ENCODE results near the gene MGRN1. TPM values are rescaled to one million over a fixed set of nuclear protein-coding genes. Genes with fewer than 3 reads are reported as not detected.

MGRN1 gene
- total RNA-seq = 19.2 TPM

DNA sequence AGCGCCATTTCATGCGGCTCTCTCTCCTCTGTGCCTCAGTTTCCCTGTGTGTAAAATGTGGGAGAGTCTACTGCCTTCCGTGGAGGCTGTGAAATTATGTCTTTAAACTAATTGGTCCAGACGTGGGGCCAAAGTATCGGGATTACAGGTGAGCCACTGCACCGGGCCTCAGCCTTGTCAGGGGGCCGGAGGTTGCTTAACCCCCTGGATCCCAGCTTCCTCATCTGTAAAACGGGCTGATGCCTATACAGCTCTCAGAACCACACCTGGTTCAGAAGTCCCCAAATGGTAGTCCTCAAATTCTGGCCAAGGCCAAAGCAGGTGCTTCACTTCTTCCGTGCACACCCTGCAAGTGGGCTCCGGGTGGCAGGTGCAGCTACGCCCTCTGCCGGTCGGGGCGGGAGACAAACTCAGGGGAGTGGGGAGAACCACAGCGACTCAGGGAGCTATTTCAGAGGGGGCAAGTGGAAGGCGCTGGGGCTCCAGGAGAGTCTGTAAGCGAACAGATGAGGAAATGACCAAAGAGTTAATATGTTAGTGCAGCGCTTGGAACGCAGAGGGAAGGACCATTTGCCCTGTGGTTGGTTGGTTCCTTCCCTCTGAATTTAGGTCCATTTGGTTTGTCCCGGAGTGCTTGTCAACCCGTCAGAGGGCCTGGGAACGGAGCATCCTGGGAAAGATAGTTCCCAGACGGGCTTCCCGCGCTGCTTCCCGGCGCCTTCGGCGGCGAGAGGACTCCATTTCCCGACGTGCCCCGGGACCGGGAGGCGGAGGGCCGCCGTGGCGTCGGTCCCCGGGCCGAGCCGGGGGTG lies at the start of gene MGRN1:
TSS of gene MGRN1 (plus strand) at position 812 of the 812 bp plus-strand sequence. CDS start 135 bp downstream, outside the sequence.
- peak; percentile 95 for ATAC-seq

GRCh38 chr16:4574919-4575705 lies 49.5 kb upstream of the MGRN1 start:
- no peak for ATAC-seq

DNA sequence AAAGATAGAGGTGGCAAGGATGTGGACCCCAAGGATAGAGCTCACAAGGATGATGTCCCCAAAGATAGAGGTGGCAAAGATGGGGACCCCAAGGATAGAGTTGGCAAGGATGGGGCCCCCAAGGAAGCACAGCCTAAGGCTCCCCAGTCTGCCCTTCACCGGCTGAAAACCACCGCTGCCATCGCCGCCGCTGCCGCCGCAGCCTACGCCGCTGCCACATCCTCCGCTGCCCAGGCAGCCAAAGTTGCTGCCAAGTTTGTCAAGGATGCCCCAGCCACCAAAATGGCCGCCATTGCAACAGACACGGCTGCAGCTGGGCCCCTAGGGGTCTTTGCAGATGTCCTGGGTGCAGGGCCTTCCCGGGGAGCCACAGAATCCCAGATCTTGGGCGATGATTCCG lies 48.6 kb upstream of the MGRN1 start:
- ATAC-seq = no peak

DNA sequence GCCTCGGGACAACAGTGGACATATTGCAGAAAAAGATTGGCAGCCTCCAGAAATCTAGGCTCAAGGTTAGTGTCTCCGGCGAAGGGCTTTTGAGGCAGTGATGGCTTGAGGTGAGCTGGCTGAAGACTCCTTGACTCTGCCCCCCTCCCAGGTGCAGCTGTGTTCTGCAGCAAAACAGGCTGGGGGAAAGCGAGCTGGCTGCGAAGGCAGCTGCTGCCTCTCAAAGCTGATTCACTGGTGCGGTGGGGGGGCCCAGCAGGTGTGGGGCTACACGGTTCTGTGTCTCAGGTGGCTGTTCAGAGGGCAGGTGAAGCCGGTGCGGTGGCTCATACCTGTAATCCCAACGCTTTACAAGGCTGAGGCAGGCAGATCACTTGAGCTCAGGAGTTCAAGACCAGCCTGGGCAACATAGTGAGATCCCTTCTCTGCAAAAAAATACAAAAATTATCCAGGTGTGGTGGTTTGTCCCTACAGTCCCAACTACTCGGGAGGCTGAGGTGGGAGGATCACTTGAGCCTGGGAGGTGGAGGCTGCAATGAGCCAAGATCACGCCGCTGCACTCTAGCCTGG lies 45.6 kb upstream of the MGRN1 start:
- no peak for ATAC-seq

GRCh38 chr16:4580250-4580649 lies 44.4 kb upstream of the MGRN1 start:
- no peak for ATAC-seq

DNA sequence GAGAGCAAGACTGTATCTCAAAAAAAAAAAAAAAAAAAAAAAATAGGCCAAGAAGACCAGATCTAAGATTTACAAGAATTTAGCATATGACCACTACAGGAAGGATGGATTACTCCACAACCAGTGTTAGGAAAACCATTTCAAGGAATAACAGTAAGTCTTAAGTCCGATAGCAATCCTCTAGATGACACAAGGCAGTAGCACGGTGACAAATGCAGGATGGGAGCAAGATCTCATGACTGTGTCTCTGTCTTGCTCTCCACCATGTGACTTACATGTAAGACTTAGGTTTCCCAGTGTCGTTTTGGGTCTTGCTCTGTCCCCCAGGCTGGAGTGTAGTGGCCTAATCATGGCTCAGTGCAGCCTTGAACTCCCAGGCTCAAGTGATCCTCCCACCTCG lies 40.7 kb upstream of the MGRN1 start:
- ATAC-seq = no peak

DNA sequence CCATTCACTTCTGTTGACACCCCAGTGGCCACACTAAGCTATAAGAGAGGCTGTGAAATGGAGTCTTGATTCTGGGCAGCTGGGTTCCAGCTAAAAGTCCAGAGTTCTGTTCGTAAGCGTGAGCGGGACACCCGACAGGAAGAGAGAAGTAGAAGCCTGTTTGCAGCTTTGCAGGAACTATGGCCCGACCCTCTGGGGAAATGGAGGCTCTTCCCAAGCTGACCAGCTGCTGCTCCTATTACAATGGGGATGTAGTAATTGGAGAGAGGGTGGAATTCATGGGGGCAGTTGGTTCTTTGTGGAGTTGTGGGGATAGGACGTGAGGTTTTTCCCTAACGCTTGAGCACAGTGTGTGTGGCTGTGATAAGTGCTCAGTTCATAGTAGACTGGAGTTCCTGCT lies 38.3 kb upstream of the MGRN1 start:
- ATAC-seq = no peak

- no peak for ATAC-seq
These were observed 36.2 kb upstream of the MGRN1 start for GRCh38 chr16:4588386-4588785.

- ATAC-seq = no peak
These were observed 35.7 kb upstream of the MGRN1 start for GRCh38 chr16:4588961-4589360.

DNA sequence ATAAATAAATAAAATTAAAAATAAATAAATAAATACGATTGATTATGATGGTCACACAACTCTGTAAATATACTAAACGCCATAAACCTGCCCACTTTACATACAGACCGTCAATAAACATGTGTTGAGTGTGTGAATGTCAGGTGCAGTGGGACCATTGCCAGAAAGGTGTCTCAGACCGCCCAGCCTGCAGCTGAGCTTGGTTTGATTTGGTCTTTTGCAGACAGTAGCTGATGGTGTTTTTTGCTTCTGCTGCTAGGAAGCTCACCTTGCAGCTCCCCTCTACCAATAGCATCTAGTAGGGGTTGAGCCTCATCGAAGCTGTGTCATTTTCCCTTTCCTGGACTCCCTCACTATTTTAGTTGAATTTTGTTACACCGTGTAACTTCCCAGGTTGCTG lies 33.4 kb upstream of the MGRN1 start:
- ATAC-seq = no peak

GRCh38 chr16:4591706-4592470 lies 32.7 kb upstream of the MGRN1 start:
- ATAC-seq = no peak

DNA sequence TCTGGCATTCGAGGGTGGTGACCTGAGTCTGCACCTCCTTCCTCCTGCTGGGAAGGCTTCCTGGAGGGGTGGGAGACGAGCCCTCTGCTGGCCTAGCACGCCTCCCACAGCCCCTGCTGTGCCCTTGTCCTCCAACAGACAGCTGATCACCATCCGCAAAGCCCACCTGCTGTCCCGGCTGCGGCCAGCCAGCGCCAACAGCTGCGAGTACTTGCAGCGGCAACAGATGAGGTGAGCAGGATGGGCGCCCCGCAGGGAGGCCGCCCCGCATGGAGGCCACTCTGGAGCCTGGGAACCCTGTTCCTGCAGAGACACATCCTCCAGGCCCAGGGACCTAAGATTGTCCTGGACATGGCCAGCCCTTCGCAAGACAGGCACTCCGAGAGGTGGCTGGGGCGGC lies 31.5 kb upstream of the MGRN1 start:
- ATAC-seq = no peak

GRCh38 chr16:4594433-4595410 lies 29.9 kb upstream of the MGRN1 start:
- ATAC-seq = no peak

GRCh38 chr16:4597174-4597573 lies 27.5 kb upstream of the MGRN1 start:
- peak; percentile 33 for ATAC-seq

DNA sequence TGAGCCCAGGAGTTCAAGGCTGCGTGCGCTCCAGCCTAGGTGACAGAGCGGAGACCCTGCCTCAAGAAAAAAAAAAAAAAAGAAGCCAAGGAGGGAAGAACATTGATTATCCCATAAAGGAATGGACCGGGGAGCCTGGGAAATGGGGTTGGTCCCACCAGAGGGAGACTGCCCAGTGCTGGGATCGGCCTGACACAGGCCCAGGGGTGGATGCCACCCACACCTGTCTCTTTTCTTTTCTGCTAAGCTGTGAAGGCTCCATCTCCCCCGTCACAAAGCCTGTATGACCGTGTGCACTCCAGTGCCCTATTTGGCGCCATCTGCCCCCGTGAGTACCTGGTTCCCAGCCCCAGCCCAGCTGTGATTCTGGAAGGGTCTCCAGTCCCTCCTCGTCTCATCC lies 25.6 kb upstream of the MGRN1 start:
- no peak for ATAC-seq

DNA sequence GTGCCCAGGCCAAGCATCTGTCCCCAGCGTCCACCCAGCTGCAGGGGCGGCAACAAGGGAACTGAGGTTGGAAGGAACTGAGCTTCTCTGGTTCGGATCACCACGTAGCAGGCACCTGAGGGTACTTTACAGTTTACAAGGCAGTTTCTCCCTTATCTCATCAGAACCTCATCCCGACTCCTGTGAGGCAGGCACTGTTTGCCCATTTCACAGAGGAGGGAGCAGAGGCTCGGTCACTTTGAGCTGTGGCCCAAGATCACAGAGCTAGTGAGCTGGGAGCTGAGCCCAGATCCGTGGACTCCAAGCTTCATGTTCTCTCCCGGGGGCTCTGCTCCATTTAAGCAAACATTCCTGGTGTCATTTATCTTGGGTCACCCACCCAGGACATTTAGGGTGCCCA lies 25.1 kb upstream of the MGRN1 start:
- no peak for ATAC-seq

DNA sequence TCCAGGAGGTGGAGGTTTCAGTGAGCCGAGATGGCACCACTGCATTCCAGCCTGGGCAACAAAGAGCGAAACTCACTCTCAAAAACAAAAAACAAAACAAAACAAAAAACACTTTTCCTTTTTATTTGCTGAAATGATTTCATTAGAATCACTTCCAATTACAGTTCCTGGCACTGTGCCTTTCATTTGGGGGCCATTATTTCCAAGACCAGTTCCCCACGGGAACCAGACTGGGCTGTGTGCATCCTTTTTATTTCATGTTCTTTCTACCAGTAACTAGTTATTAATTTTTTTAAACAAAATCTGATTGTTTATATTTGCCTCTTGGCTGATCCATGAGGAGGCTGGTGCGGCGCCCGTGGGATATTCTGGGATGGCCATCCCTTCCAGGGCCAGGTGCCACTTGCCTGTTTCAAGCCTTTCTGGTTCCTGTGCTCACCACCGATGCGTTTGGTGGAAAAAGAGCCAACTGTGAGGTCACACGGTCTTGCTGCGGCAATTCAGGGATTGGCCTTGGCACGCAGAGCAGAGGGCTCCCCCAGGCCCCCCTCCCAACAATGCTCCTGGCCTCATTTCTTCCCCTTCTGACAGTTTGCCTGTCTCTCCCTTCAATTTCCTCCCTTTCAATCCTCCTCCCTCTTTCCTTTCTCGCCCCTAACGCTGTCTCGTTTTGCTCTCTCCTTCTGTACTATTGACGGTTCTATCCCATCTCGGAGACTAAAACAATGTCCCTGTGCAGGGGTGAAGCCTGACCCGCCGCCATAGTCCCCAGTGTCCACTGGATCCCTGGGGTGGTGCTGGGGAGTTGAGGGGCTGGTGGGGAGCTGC lies 23.4 kb upstream of the MGRN1 start:
- no peak for ATAC-seq

DNA sequence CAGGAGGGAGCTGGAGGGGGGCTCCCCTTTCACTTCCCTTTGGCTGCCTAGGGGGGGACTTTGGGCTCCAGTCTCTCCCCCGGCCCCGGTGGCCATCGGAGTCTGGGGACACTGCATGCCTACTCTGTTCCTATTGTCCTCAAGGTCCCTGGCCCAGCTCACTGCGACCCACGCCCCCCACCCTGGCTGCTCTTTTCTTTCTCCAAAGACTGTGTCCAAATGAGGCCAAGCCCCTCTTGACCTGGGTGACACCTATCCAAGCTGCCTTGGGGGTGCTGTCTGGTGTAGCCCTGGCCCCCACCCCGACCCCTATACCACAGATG lies 22.8 kb upstream of the MGRN1 start:
- ATAC-seq = no peak

DNA sequence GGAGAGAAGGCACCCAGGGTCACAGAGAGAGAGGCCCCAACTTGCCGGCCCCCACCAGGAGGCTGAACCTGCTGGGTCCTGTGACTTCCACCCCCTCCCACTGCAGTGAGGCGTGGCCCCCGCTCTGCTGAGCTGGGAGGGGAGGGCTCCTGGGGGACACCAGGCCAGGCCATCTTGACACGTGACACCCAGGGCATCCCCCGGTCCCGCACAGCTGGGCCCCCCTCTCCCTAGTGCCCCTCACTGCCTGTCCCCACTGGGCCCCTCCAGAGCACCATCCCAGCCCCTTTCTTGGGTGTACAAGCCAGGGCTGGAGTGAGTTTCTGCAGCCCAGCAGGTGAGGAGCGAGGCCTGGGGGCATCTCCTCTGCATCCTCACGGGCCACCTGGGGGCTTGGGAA lies 22.3 kb upstream of the MGRN1 start:
- peak; percentile 12 for ATAC-seq

DNA sequence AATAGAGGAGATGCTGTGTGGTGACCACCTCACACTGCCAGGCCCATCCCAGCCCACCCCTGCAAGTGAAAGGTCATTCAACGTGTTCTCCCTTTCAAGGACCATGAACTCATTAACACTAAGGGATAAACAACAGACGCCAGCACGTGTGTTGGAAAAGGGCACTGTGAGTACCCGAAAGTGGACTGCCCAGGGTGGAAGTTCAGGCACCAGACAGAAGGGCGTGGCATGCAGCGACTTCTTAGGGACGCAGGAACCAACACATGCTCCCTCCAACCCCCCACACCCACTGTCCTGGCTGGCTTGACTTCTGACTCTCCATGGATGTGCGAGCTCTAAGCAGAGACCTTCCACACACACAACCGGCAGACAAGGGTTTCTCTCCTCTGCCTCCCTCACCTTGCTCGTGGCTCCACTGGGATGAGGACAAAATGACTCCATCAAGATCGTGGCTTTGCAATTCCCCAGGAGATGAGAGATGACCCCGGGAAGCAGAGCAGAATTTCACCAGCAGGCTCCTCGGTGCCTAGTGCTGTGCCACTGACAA lies 20.9 kb upstream of the MGRN1 start:
- no peak for ATAC-seq

DNA sequence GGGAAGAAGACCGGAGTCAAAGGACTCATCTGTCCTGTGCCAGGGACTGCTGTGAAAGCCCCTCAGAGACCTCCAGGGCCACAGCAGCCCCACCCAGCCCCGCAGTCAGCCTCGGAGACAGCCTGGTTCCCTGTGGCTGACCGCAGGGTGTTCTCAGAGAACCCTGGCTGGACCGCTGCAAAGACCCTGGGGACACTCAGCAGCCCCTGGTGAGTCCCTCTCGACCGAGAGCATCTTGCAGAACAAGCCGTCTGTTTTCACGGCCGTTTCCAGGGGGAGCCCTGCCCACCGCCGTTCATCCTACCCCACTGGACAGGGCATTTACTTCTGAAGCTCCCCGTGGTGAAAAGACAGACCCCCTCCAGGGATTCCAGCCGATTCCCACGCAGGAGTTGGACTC lies 20.2 kb upstream of the MGRN1 start:
- no peak for ATAC-seq
